ENCODE measurements around the gene ROR1. TPM values are rescaled to one million over a fixed set of nuclear protein-coding genes. Genes with fewer than 3 reads are reported as not detected.

Gene ROR1
- total and polyA plus RNA-seq, 2 of the 4 experiments (the other 2 are of a cell fraction), result 4.4 to 10.0 TPM

DNA sequence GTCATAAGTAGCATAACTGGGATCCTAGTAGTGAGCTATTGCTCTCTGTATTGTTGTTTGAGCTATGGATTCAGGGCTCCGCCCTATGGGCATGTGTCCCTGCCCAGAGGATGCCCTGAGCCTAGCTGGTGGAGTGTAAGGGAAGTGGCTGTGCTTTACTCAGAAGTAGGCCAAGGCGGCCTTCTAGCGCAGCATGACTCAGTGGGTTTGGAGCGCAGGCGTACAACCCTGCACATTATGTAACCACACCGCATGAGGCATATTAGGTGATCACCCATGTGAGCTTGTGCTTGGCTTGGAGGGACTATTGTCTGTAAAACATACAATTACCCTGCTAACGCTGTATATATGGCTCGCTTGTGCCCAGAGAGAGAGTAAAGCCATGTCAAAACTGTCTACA, 418.5 kb downstream of the ROR1 start:
- dilution Hi-C loops (cut with HindIII; ENCODE audit: low sequenced_read_pairs, unreplicated experiment), result no loop called here
- H3K14ac ChIP-seq (replicated peaks; ENCODE audit: low read depth, low read length), result no peak overlapping the region
- WGBS, 2 experiments (ENCODE audit: extremely low coverage in 2 of 2, insufficient read length in 1 of 2), result no CpG with 5 or more reads among the region's 8 CpGs
- H3K9me1 ChIP-seq (ENCODE audit: insufficient read depth, low read length), result no peaks in the 10 kb centered on the region
- H2BK20ac ChIP-seq (ENCODE audit: low read depth, low read length), result no peak overlapping the region
- H2AFZ ChIP-seq (replicated peaks; ENCODE audit: low read length, poor library complexity), result no peak overlapping the region
- no peak overlapping the region for H3K56ac ChIP-seq (ENCODE audit: extremely low read depth, insufficient read depth, low read length)
- DNase-seq (no peak), ATAC-seq (ENCODE audit: low read depth) (no peak)
- H3K4me2 ChIP-seq (ENCODE audit: low read depth, low read length), result no peak overlapping the region
- no peaks in the 10 kb centered on the region for H3K27me3 ChIP-seq (ENCODE audit: control insufficient read depth, insufficient read depth, low read length)
- no peak overlapping the region for H4K5ac ChIP-seq (ENCODE audit: low read depth, low read length)
- H3K9me3 ChIP-seq (ENCODE audit: control insufficient read depth, insufficient read depth, low read length), result no peaks in the 10 kb centered on the region
- H2AK9ac ChIP-seq (replicated peaks; ENCODE audit: low read depth, low read length, poor library complexity), result no peak overlapping the region
- H3K4me3 ChIP-seq (ENCODE audit: insufficient read depth, low read depth, low read length), result no peak overlapping the region
- no peak overlapping the region for H4K8ac ChIP-seq (ENCODE audit: low read depth in 2 of 2, low read length in 2 of 2)
- H3K27ac ChIP-seq (ENCODE audit: insufficient read depth, low read length), result no peak overlapping the region
- no peak overlapping the region for H2BK5ac ChIP-seq (ENCODE audit: low read depth, low read length, poor library complexity, severe bottlenecking)
- H4K91ac ChIP-seq (ENCODE audit: insufficient read depth, low read depth, low read length), result no peak overlapping the region
- in situ Hi-C loops (cut with MboI; ENCODE audit: low sequenced_read_pairs), result no loop called here
- POLR2A ChIA-PET (ENCODE audit: unreplicated experiment), result no interaction called here
- no peaks in the 10 kb centered on the region for H3K79me1 ChIP-seq (ENCODE audit: low read depth in 1 of 2, low read length in 2 of 2)
- intact Hi-C loops (cut with micrococcal nuclease), result no loop called here
- no peak overlapping the region for H3K9ac ChIP-seq (ENCODE audit: low read depth, low read length)
- H3K36me3 ChIP-seq (ENCODE audit: control insufficient read depth, insufficient read depth, low read length), result no peaks in the 10 kb centered on the region
- BruUV-seq (replicated peaks), result no TSS peak
- CTCF ChIA-PET, result interaction anchor here (0.5 kb wide), 1 partner anchor 1653 kb away, joined by 3 read pairs; no protein-coding TSS in a partner anchor
- TF ChIP-seq RFX5 (IDR thresholded peaks at IDR 0.05; ENCODE audit: low read depth, low read length) (no peak), NFE2L2 (IDR thresholded peaks at IDR 0.05; ENCODE audit: low read depth, low read length) (no peak), MAZ (IDR thresholded peaks at IDR 0.05; ENCODE audit: borderline replicate concordance, low read depth, low read length) (no peak), RAD21 (IDR thresholded peaks at IDR 0.05; ENCODE audit: low read length) (no peak), MXI1 (IDR thresholded peaks at IDR 0.05; ENCODE audit: borderline replicate concordance, low read depth, low read length) (no peak), CEBPB (IDR thresholded peaks at IDR 0.05; ENCODE audit: low read depth, low read length) (no peak), MAFK (IDR thresholded peaks at IDR 0.05; ENCODE audit: low read depth, low read length) (no peak), SMC3 (IDR thresholded peaks at IDR 0.05; ENCODE audit: low read depth, low read length) (no peak), FOS (IDR thresholded peaks at IDR 0.05; ENCODE audit: low read depth, low read length) (no peak), POLR2A (IDR thresholded peaks at IDR 0.05; ENCODE audit: low read depth, low read length) (no peak), RCOR1 (IDR thresholded peaks at IDR 0.05; ENCODE audit: insufficient replicate concordance, low read length) (no peak), BHLHE40 (IDR thresholded peaks at IDR 0.05; ENCODE audit: low read depth, low read length) (no peak)
- TF ChIP-seq, protein P1, sequence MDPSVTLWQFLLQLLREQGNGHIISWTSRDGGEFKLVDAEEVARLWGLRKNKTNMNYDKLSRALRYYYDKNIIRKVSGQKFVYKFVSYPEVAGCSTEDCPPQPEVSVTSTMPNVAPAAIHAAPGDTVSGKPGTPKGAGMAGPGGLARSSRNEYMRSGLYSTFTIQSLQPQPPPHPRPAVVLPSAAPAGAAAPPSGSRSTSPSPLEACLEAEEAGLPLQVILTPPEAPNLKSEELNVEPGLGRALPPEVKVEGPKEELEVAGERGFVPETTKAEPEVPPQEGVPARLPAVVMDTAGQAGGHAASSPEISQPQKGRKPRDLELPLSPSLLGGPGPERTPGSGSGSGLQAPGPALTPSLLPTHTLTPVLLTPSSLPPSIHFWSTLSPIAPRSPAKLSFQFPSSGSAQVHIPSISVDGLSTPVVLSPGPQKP (IDR thresholded peaks at IDR 0.05; ENCODE audit: borderline replicate concordance, low read depth, low read length), result no peak
- TF ChIP-seq, protein P2, sequence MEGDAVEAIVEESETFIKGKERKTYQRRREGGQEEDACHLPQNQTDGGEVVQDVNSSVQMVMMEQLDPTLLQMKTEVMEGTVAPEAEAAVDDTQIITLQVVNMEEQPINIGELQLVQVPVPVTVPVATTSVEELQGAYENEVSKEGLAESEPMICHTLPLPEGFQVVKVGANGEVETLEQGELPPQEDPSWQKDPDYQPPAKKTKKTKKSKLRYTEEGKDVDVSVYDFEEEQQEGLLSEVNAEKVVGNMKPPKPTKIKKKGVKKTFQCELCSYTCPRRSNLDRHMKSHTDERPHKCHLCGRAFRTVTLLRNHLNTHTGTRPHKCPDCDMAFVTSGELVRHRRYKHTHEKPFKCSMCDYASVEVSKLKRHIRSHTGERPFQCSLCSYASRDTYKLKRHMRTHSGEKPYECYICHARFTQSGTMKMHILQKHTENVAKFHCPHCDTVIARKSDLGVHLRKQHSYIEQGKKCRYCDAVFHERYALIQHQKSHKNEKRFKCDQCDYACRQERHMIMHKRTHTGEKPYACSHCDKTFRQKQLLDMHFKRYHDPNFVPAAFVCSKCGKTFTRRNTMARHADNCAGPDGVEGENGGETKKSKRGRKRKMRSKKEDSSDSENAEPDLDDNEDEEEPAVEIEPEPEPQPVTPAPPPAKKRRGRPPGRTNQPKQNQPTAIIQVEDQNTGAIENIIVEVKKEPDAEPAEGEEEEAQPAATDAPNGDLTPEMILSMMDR (conservative IDR thresholded peaks at IDR 0.05; ENCODE audit: low read depth, low read length), result no peak
- TF ChIP-seq, protein P3, sequence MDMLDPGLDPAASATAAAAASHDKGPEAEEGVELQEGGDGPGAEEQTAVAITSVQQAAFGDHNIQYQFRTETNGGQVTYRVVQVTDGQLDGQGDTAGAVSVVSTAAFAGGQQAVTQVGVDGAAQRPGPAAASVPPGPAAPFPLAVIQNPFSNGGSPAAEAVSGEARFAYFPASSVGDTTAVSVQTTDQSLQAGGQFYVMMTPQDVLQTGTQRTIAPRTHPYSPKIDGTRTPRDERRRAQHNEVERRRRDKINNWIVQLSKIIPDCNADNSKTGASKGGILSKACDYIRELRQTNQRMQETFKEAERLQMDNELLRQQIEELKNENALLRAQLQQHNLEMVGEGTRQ (IDR thresholded peaks at IDR 0.05; ENCODE audit: low read depth, low read length), result no peak
- no peak overlapping the region for H3K18ac ChIP-seq (ENCODE audit: low read depth, low read length)
- H2AK5ac ChIP-seq (ENCODE audit: low read depth, low read length), result 0 out of 2 replicates have a peak overlapping the region, but pooled peaks have one; percentile 2
- H2BK15ac ChIP-seq (ENCODE audit: low read depth, low read length), result no peak overlapping the region
- H4K20me1 ChIP-seq (ENCODE audit: insufficient read depth, low read length), result no peaks in the 10 kb centered on the region
- no peak overlapping the region for H3K23ac ChIP-seq (ENCODE audit: low read depth, low read length)
- H2BK120ac ChIP-seq (ENCODE audit: low read depth, low read length), result no peak overlapping the region
- H3K4me1 ChIP-seq (ENCODE audit: control insufficient read depth, insufficient read depth, low read length), result no peaks in the 10 kb centered on the region
- no peak overlapping the region for H3K4ac ChIP-seq (ENCODE audit: low read depth, low read length)
